GM12874 (cell line): Measurements from ENCODE around the gene TTLL5.

Source experiments
- TF ChIP-seq, protein P1 (sequence below): IDR thresholded peaks from 2 replicates; pipeline ENCODE4 v1.5.1; 2011; ENCODE audit warnings: low read depth, mild to moderate bottlenecking, control low read depth, low read length, moderate library complexity; ENCODE audit not compliant: insufficient read depth

Gene TTLL5

DNA sequence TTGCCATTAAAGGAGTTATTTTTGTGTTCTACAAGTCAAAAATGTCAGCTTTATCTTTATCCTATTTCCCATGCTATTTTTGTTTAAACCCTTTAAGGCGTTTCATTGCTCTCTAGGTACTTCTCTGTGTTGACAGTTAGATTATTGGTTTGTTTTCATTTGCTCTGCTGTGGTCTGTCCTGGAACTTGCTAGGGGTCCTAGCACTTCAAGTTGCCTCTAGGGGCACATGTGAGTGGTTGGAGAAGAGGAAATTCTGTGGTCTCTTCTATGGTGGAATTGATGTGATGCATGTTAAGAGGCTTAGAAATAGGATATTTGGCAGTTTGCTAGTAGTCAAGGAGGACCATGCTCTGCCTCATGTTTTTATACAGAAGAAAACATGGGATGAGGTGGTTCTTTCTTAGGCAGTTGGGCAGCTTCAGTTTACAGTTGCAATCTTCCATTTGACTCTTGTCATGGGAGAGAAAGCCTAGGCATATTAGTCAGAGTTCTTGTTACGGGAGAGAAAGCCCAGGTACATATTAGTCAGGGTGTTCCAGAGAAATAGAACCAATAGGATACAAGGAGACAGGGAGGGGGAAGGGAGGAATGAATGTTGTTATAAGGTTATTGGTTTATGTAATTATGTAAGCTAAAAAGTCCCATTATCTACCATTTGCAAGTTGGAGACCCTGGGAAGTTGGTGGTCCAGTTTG is 14.4 kb downstream of the TTLL5 start:
- TF ChIP-seq, protein P1, sequence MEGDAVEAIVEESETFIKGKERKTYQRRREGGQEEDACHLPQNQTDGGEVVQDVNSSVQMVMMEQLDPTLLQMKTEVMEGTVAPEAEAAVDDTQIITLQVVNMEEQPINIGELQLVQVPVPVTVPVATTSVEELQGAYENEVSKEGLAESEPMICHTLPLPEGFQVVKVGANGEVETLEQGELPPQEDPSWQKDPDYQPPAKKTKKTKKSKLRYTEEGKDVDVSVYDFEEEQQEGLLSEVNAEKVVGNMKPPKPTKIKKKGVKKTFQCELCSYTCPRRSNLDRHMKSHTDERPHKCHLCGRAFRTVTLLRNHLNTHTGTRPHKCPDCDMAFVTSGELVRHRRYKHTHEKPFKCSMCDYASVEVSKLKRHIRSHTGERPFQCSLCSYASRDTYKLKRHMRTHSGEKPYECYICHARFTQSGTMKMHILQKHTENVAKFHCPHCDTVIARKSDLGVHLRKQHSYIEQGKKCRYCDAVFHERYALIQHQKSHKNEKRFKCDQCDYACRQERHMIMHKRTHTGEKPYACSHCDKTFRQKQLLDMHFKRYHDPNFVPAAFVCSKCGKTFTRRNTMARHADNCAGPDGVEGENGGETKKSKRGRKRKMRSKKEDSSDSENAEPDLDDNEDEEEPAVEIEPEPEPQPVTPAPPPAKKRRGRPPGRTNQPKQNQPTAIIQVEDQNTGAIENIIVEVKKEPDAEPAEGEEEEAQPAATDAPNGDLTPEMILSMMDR = no peak

DNA sequence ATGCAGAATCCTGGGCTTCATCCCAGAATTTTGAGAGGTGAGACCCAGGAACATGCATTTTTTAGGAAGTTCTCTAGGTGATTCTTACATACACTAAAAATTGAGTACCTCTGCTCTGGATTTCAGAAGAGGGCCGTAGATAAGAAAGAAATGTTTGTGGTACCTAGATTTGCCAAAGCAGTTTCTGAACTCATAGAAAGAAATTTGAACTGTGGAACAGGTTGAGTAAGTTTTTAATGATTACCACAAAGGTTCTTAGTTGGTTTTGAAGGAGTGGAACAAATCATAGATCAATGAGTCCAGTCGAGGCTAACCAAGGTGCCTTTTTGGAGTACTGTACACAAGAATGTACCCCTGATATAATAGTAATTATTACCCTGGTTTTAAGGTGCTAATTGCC is 24.9 kb downstream of the TTLL5 start:
- TF ChIP-seq, protein P1 = no peak

DNA sequence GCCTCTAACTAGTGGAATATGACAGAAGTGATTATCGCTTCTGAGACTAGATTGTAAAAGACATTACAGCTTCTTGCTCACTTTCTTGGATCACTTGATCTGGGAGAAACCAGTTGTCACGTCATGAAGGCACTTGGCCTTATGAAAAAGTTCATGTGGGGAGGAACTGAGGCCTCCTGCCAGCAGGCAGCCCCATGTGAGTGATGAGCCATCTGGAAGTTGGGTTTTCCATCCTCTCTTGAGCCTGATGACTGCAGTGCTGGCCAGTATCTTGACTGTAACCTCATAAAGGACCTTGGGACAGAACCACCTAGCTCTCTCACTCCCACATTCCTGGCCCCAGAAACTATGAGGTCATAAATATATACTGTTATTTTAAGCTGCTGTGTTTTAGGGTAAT is 28.0 kb downstream of the TTLL5 start:
- TF ChIP-seq, protein P1 = no peak

DNA sequence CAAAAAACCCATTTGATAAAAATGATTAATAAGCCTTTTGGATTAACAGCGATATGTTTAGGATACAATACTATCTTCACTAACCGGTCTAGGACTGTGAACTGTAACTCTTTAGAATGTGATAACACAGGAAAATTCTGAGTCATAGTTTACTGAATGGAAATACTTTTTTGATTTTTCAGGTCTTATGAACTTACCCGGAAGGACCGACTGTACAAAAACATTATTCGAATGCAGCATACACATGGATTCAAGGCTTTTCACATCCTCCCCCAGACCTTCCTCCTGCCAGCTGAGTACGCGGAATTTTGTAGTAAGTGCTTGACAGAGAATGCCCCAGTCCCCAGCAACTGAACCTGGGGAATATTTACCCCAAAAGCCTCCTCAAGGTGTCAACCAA is 29.0 kb downstream of the TTLL5 start:
- TF ChIP-seq, protein P1 = no peak

DNA sequence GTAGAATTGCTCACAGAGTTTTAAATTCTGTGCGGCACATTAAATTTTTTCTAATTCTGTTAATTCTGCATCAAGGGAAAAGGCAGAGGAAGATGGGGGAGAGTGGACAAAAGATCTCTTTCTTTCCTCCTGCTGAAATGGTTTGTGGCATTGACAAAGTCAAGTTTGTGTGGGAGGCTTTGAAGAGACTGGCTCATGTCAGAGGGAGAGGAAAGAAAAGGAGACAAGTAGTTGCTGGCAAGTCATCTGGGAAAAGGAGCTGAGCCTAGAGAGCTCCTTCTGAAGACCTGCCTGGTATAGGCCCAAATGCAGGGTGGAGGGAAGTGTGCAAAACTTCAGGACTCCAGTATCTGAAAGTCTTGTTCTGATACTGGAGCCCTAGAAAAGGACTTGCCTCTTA is 36.3 kb downstream of the TTLL5 start:
- TF ChIP-seq, protein P1 = no peak

DNA sequence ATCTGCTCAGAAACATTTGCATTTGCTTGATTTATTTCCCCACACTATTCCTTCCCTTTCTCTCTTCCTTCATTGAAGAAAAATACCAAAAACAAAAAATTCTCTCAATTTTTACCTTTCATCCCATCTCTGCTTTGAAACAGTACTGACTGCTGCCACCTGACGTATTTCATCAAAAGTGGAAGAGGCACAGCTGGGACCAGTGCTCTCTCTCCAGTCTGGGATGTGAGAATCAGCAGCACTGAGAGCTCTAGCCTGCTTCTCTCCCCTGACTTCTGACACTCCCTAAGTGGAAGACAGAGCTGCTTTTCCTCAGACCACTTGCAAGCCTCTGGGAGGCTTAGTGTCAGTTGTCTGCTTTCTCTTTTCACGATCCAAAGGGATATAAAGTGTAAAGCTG is 36.9 kb downstream of the TTLL5 start:
- TF ChIP-seq, protein P1 = no peak

DNA sequence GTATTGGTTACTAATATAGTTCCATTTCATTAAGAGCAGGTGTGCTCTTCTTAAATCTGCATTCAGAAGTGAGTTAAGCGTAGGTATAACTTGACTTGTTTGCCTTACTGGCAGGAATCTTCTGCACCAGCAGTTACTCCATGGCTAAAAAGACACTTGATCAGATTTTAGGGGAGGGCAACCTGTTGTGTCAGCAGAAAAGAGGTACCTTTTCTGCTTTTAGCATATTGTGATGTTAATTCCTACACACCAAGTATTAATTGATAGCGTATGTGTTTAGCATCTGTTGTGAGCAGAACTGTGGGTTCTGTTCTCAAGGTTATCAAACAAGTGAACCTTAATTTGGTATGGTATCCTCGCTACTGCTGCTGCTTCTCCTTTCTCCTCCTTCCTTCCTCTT is 38.3 kb downstream of the TTLL5 start:
- TF ChIP-seq, protein P1 = no peak
